HCT116 (cell line): ENCODE results near the gene TMEM63A. TPM values are rescaled to one million over a fixed set of nuclear protein-coding genes. Genes with fewer than 3 reads are reported as not detected.
"Not testable (repeated sequence)": the region's sequence is repeated elsewhere in the genome, so short reads cannot be mapped to it uniquely, and the experiment has no call there.

Experiments
- ATAC-seq: fragments of 200-7000 bp; cut with Tn5 transposase; 2 replicates; pipeline ENCODE4 v1.9.1; 2020; ENCODE audit warnings: mild to moderate bottlenecking, moderate library complexity
- BruUV-seq: library from RNA; stranded (reverse); fragments of 400-500 nt; replicated peaks from 2 replicates; lab custom pipeline; 2021; lab: Mats Ljungman, UMichigan
- CTCF ChIA-PET: fragments of 300-600 bp; sonication (Branson Sonifier 250); formaldehyde crosslinking; loops from one replicate; lab custom pipeline; 2021; ENCODE audit warnings: antibody characterized with exemption; lab: Charles Lee
- POLR2A ChIA-PET: fragments of 300-600, 350-600 bp; sonication (Branson Sonifier 250); formaldehyde crosslinking; loops from one replicate; lab custom pipeline; 2021; ENCODE audit warnings: antibody characterized with exemption; lab: Charles Lee
- RAD21 ChIA-PET, 2 experiments: fragments of 300-600 bp; sonication (Branson Sonifier 250); formaldehyde crosslinking; loops; one replicate each; lab custom pipeline; 2023; ENCODE audit warnings: low total read pairs in 2 of 2; ENCODE audit not compliant: uncharacterized antibody in 2 of 2, unreplicated experiment in 2 of 2, low non-redundant PET in 1 of 2; lab: Charles Lee
- DNase-seq: peaks from one replicate; pipeline ENCODE4 v3.0.0-alpha.2; 2010; ENCODE audit warnings: low read depth, low spot score
- H2AFZ ChIP-seq: fragments of 200-600 bp; shearing (Covaris generic), sonication (generic); 2 replicates; pipeline ENCODE4 v1.6.1; 2017; ENCODE audit warnings: low read depth, mixed run types, mixed read lengths, antibody characterized with exemption, low read length; ENCODE audit not compliant: poor library complexity, severe bottlenecking
- H3K27ac ChIP-seq: 2 replicates; pipeline ENCODE4 v1.5.1; 2012; ENCODE audit warnings: low read depth, low read length
- H3K27me3 ChIP-seq: fragments of 200-600 bp; sonication (generic); 2 replicates; pipeline ENCODE4 v1.6.1; 2016; ENCODE audit warnings: mixed run types, low read length, mixed read lengths; ENCODE audit not compliant: insufficient read depth
- H3K36me3 ChIP-seq, 2 experiments: fragments of 200-500 bp in 1 of 2; fragments of 200-600 bp in 1 of 2; sonication (Bioruptor generic) in 1 of 2; sonication (generic) in 1 of 2; 2 replicates each; pipeline versions ENCODE4 v1.5.1 to v1.6.1; 2014 to 2016; ENCODE audit warnings: low read length in 2 of 2, inconsistent platforms in 1 of 2, mixed read lengths in 1 of 2, mixed run types in 1 of 2; ENCODE audit not compliant: insufficient read depth in 2 of 2, control insufficient read depth in 1 of 2
- H3K4me1 ChIP-seq, 2 experiments: fragments of 200-600 bp in 1 of 2; sonication (generic) in 1 of 2; 2 replicates each; pipeline versions ENCODE4 v1.5.1 to v1.6.1; 2012 to 2017; ENCODE audit warnings: low read length in 2 of 2, inconsistent platforms in 1 of 2, mild to moderate bottlenecking in 1 of 2, mixed read lengths in 1 of 2, mixed run types in 1 of 2, moderate library complexity in 1 of 2; ENCODE audit not compliant: insufficient read depth in 2 of 2, control insufficient read depth in 1 of 2
- H3K4me2 ChIP-seq: fragments of 200-600 bp; sonication (generic); 2 replicates; pipeline ENCODE4 v1.6.1; 2017; ENCODE audit warnings: mixed run types, low read length, mixed read lengths
- H3K4me3 ChIP-seq, 2 experiments: fragments of 200-600 bp in 1 of 2; sonication (generic) in 1 of 2; replicated peaks in 1 of 2; 2 replicates each; pipeline ENCODE4 v1.5.1; 2011 to 2016; ENCODE audit warnings: low read length in 2 of 2, control low read depth in 1 of 2, low read depth in 1 of 2, mild to moderate bottlenecking in 1 of 2, mixed read lengths in 1 of 2, mixed run types in 1 of 2
- H3K79me2 ChIP-seq: fragments of 200-600 bp; sonication (generic); 2 replicates; pipeline ENCODE4 v1.6.1; 2017; ENCODE audit warnings: mild to moderate bottlenecking, mixed run types, low read length, moderate library complexity, mixed read lengths; ENCODE audit not compliant: insufficient read depth
- H3K9ac ChIP-seq: fragments of 200-600 bp; sonication (generic); 2 replicates; pipeline ENCODE4 v1.6.1; 2016; ENCODE audit warnings: low read length, mixed read lengths
- H3K9me2 ChIP-seq: fragments of 200-600 bp; sonication (generic), shearing (Covaris generic); 2 replicates; pipeline ENCODE4 v1.6.1; 2017; ENCODE audit warnings: mixed run types, mild to moderate bottlenecking, moderate library complexity; ENCODE audit not compliant: insufficient read depth
- H3K9me3 ChIP-seq, 2 experiments: fragments of 200-500 bp in 1 of 2; fragments of 200-600 bp in 1 of 2; sonication (Bioruptor generic) in 1 of 2; sonication (generic) in 1 of 2; 2 replicates each; pipeline ENCODE4 v1.6.1; 2014 to 2017; ENCODE audit warnings: low read length in 2 of 2, mixed read lengths in 2 of 2, inconsistent platforms in 1 of 2, low read depth in 1 of 2, mild to moderate bottlenecking in 1 of 2, mixed run types in 1 of 2, moderate library complexity in 1 of 2; ENCODE audit not compliant: control insufficient read depth in 1 of 2, insufficient read depth in 1 of 2
- H4K20me1 ChIP-seq: fragments of 200-600 bp; sonication (generic), shearing (Covaris generic); 2 replicates; pipeline ENCODE4 v1.6.1; 2017; ENCODE audit warnings: mixed run types, mild to moderate bottlenecking, moderate library complexity; ENCODE audit not compliant: insufficient read depth
- CEBPB ChIP-seq: IDR thresholded peaks from 2 replicates; pipeline ENCODE4 v1.6.1; 2012; ENCODE audit warnings: low read depth
- EGR1 ChIP-seq: IDR thresholded peaks from 2 replicates; pipeline ENCODE4 v1.6.1; 2012; ENCODE audit warnings: low read depth
- ELF1 ChIP-seq: IDR thresholded peaks from 2 replicates; pipeline ENCODE4 v1.6.1; 2012; ENCODE audit warnings: low read depth, borderline replicate concordance
- EZH2 ChIP-seq: fragments of 200-600 bp; sonication (generic); IDR thresholded peaks from 2 replicates; pipeline ENCODE4 v1.6.1; 2017; ENCODE audit warnings: antibody characterized with exemption, mixed run types
- EZH2phosphoT487 ChIP-seq: fragments of 200-600 bp; IDR thresholded peaks from 2 replicates; pipeline ENCODE4 v1.6.1; 2018; ENCODE audit warnings: antibody characterized with exemption, borderline replicate concordance
- FOSL1 ChIP-seq: IDR thresholded peaks from 2 replicates; pipeline ENCODE4 v1.6.1; 2012; ENCODE audit warnings: low read depth
- POLR2A ChIP-seq: IDR thresholded peaks from 2 replicates; pipeline ENCODE4 v1.7.0; 2011; ENCODE audit warnings: borderline replicate concordance; ENCODE audit not compliant: insufficient read depth, insufficient read length; ENCODE audit errors: extremely low read depth
- RAD21 ChIP-seq: IDR thresholded peaks from 2 replicates; pipeline ENCODE4 v1.6.1; 2012; ENCODE audit warnings: low read depth, mild to moderate bottlenecking
- SIN3A ChIP-seq: IDR thresholded peaks from 2 replicates; pipeline ENCODE4 v1.6.1; 2012; ENCODE audit warnings: low read depth
- SP1 ChIP-seq: IDR thresholded peaks from 2 replicates; pipeline ENCODE4 v1.6.1; 2012; ENCODE audit warnings: low read depth
- SRF ChIP-seq: IDR thresholded peaks from 2 replicates; pipeline ENCODE4 v1.6.1; 2012; ENCODE audit warnings: low read depth
- TCF7L2 ChIP-seq: IDR thresholded peaks from 2 replicates; pipeline ENCODE4 v1.7.0; 2011; ENCODE audit warnings: borderline replicate concordance, inconsistent platforms; ENCODE audit not compliant: insufficient read depth, insufficient read length; ENCODE audit errors: extremely low read depth
- YY1 ChIP-seq: IDR thresholded peaks from 2 replicates; pipeline ENCODE4 v1.6.1; 2011; ENCODE audit warnings: low read length, low read depth, moderate library complexity, mild to moderate bottlenecking; ENCODE audit not compliant: insufficient replicate concordance; ENCODE audit errors: extremely low read depth
- ZFX ChIP-seq: fragments of 450-650 bp; IDR thresholded peaks from 2 replicates; pipeline ENCODE4 v1.6.1; 2017
- ZNF274 ChIP-seq: fragments of 200-500 bp; sonication (Bioruptor generic); IDR thresholded peaks from 2 replicates; pipeline ENCODE4 v1.6.1; 2014; ENCODE audit warnings: mild to moderate bottlenecking, low read depth, low read length, inconsistent platforms
- intact Hi-C: fragments of 100-400 bp; cut with micrococcal nuclease; formaldehyde crosslinking; loops from 2 replicates; pipeline ENCODE4 v1.10.0; 2022
- total RNA-seq: library from RNA; stranded (reverse); gene quantifications from one replicate; pipeline ENCODE4 v1.2.1, GENCODE V29; 2021; ENCODE audit not compliant: unreplicated experiment
- TF ChIP-seq, protein P1 (sequence below), 3 experiments: fragments of 200-600 bp in 1 of 3; sonication (generic) in 1 of 3; IDR thresholded peaks in 2 of 3; conservative IDR thresholded peaks in 1 of 3; 2 replicates each; pipeline ENCODE4 v1.5.1; 2012 to 2017; ENCODE audit warnings: low read depth in 2 of 3, low read length in 2 of 3, antibody characterized with exemption in 1 of 3, borderline replicate concordance in 1 of 3, control low read depth in 1 of 3, mild to moderate bottlenecking in 1 of 3, mixed read lengths in 1 of 3, mixed run types in 1 of 3, moderate library complexity in 1 of 3; ENCODE audit not compliant: insufficient read depth in 1 of 3
- TF ChIP-seq, protein P2 (sequence below): IDR thresholded peaks from 2 replicates; pipeline ENCODE4 v1.6.1; 2012
- TF ChIP-seq, protein P3 (sequence below): IDR thresholded peaks from 2 replicates; pipeline ENCODE4 v1.6.1; 2011; ENCODE audit warnings: mild to moderate bottlenecking, low read length, moderate library complexity; ENCODE audit not compliant: insufficient replicate concordance; ENCODE audit errors: extremely low read depth

The TMEM63A gene
- total RNA-seq, 1 experiment from 2014 or later, result 24.4 TPM

DNA sequence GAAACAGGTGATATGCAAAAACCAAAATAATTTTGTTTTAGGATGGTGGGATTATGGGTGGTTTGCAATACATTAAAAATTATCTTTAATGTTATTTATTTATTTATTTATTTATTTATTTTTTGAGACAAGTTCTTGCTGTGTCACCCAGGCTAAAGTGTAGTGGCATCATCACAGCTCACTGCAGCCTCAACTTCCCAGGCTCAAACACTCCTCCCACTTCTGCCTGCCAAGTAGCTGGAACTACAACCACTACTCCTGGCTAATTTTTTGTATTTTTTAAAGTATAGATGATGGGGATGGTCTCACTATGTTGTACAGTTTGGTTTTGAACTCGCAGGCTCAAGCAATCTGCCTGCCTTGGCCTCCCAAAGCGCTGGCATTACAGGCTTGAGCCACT is 48.4 kb upstream of the TMEM63A start:
- ChIA-PET CTCF (no interaction called here), POLR2A (no interaction called here), RAD21 (no interaction called here)
- no peaks in the 10 kb centered on the region for H3K79me2 ChIP-seq
- no peak overlapping the region for H2AFZ ChIP-seq
- H3K9me2 ChIP-seq, result no peaks in the 10 kb centered on the region
- no peaks in the 10 kb centered on the region for H3K9me3 ChIP-seq
- no TSS peak for BruUV-seq
- no peaks in the 10 kb centered on the region for H4K20me1 ChIP-seq
- no peaks in the 10 kb centered on the region for H3K27me3 ChIP-seq
- no peaks in the 10 kb centered on the region for H3K36me3 ChIP-seq
- DNase-seq (no peak), ATAC-seq (no peak)
- H3K4me3 ChIP-seq, result no peak overlapping the region
- intact Hi-C loops, result no loop called here
- no peak for TF ChIP-seq TCF7L2
- TF ChIP-seq, protein P1, sequence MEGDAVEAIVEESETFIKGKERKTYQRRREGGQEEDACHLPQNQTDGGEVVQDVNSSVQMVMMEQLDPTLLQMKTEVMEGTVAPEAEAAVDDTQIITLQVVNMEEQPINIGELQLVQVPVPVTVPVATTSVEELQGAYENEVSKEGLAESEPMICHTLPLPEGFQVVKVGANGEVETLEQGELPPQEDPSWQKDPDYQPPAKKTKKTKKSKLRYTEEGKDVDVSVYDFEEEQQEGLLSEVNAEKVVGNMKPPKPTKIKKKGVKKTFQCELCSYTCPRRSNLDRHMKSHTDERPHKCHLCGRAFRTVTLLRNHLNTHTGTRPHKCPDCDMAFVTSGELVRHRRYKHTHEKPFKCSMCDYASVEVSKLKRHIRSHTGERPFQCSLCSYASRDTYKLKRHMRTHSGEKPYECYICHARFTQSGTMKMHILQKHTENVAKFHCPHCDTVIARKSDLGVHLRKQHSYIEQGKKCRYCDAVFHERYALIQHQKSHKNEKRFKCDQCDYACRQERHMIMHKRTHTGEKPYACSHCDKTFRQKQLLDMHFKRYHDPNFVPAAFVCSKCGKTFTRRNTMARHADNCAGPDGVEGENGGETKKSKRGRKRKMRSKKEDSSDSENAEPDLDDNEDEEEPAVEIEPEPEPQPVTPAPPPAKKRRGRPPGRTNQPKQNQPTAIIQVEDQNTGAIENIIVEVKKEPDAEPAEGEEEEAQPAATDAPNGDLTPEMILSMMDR (IDR thresholded peaks at IDR 0.05 in 2 of 3, conservative IDR thresholded peaks at IDR 0.05 in 1 of 3; ENCODE audit: borderline replicate concordance in 1 of 3, insufficient read depth in 1 of 3, low read depth in 2 of 3, low read length in 2 of 3), result no peak
- TF ChIP-seq, protein P2, sequence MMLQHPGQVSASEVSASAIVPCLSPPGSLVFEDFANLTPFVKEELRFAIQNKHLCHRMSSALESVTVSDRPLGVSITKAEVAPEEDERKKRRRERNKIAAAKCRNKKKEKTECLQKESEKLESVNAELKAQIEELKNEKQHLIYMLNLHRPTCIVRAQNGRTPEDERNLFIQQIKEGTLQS, result no peak
- no peak for TF ChIP-seq SIN3A
- no peak for TF ChIP-seq ZNF274
- TF ChIP-seq FOSL1, result no peak
- TF ChIP-seq POLR2A, result no peak
- TF ChIP-seq EGR1, result no peak
- no peak for TF ChIP-seq SRF
- no peak for TF ChIP-seq CEBPB
- TF ChIP-seq EZH2phosphoT487, result no peak
- TF ChIP-seq YY1, result no peak
- TF ChIP-seq, protein P3, sequence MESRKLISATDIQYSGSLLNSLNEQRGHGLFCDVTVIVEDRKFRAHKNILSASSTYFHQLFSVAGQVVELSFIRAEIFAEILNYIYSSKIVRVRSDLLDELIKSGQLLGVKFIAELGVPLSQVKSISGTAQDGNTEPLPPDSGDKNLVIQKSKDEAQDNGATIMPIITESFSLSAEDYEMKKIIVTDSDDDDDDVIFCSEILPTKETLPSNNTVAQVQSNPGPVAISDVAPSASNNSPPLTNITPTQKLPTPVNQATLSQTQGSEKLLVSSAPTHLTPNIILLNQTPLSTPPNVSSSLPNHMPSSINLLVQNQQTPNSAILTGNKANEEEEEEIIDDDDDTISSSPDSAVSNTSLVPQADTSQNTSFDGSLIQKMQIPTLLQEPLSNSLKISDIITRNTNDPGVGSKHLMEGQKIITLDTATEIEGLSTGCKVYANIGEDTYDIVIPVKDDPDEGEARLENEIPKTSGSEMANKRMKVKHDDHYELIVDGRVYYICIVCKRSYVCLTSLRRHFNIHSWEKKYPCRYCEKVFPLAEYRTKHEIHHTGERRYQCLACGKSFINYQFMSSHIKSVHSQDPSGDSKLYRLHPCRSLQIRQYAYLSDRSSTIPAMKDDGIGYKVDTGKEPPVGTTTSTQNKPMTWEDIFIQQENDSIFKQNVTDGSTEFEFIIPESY, result no peak
- no peak for TF ChIP-seq SP1
- no peak for TF ChIP-seq EZH2
- no peak for TF ChIP-seq RAD21
- TF ChIP-seq ELF1, result no peak
- no peak for TF ChIP-seq ZFX
- H3K27ac ChIP-seq, result no peak overlapping the region
- H3K4me2 ChIP-seq, result no peak overlapping the region
- H3K9ac ChIP-seq, result no peak overlapping the region
- H3K4me1 ChIP-seq, result no peaks in the 10 kb centered on the region

DNA sequence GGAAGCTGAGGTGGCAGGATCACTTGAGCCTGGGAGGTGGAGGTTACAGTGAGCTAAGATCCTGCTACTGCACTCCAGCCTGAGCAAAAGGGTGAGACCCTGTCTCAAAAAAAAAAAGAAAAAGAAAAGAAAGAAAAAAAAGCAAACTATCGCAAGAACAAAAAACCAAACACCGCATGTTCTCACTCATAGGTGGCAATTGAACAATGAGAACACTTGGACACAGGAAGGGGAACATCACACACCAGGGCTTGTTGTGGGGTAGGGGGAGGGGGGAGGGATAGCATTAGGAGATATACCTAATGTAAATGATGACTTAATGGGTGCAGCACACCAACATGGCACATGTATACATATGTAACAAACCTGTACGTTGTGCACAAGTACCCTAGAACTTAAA is 47.3 kb upstream of the TMEM63A start:
- H2AFZ ChIP-seq, H3K4me2 ChIP-seq, DNase-seq, H3K4me3 ChIP-seq, H3K9me2 ChIP-seq, intact Hi-C loops, POLR2A ChIA-PET, H3K27me3 ChIP-seq, ATAC-seq, RAD21 ChIA-PET, H3K9ac ChIP-seq, H3K9me3 ChIP-seq, CTCF ChIA-PET, H4K20me1 ChIP-seq, H3K79me2 ChIP-seq, H3K4me1 ChIP-seq, H3K27ac ChIP-seq, H3K36me3 ChIP-seq, BruUV-seq: not testable (repeated sequence)
